ENCODE results near the gene PDCD11.

Gene PDCD11

GRCh38 chr10:103419101-103419500 lies 22.7 kb downstream of the PDCD11 start:
- DNase-seq, result no peak

- no peak for DNase-seq
Measured at GRCh38 chr10:103423748-103424147, 27.3 kb downstream of the PDCD11 start.

GRCh38 chr10:103427866-103428265 lies 31.4 kb downstream of the PDCD11 start:
- no peak for DNase-seq

- no peak for DNase-seq
Measured at GRCh38 chr10:103428989-103429643, 32.7 kb downstream of the PDCD11 start.

GRCh38 chr10:103429647-103430046 lies 33.2 kb downstream of the PDCD11 start:
- DNase-seq, result no peak

GRCh38 chr10:103431902-103432301 lies 35.5 kb downstream of the PDCD11 start:
- no peak for DNase-seq

GRCh38 chr10:103433858-103434257 lies 37.4 kb downstream of the PDCD11 start:
- no peak for DNase-seq

GRCh38 chr10:103439776-103440175 lies 43.4 kb downstream of the PDCD11 start:
- DNase-seq, result no peak

- DNase-seq, result no peak
Measured at GRCh38 chr10:103440416-103440815, 44.0 kb downstream of the PDCD11 start.

- no peak for DNase-seq
Measured at GRCh38 chr10:103441206-103441605, 44.8 kb downstream of the PDCD11 start.

- DNase-seq, result no peak
Measured at GRCh38 chr10:103441611-103442010, 45.2 kb downstream of the PDCD11 start.

GRCh38 chr10:103442031-103442461 lies 45.6 kb downstream of the PDCD11 start:
- no peak for DNase-seq

GRCh38 chr10:103443475-103444185 lies 47.2 kb downstream of the PDCD11 start:
- DNase-seq, result no peak

GRCh38 chr10:103444478-103444877 lies 48.1 kb downstream of the PDCD11 start:
- no peak for DNase-seq

- no peak for DNase-seq
Measured at GRCh38 chr10:103445366-103445765, 48.9 kb downstream of the PDCD11 start.

GRCh38 chr10:103445767-103446567 lies 49.5 kb downstream of the PDCD11 start:
- no peak for DNase-seq

GRCh38 chr10:103447187-103447586 lies 50.8 kb downstream of the PDCD11 start:
- DNase-seq, result no peak

- no peak for DNase-seq
Measured at GRCh38 chr10:103448746-103449145, 52.3 kb downstream of the PDCD11 start.

GRCh38 chr10:103449208-103450144 lies 53.0 kb downstream of the PDCD11 start:
- DNase-seq, result no peak

GRCh38 chr10:103450201-103450695 lies 53.8 kb downstream of the PDCD11 start:
- no peak for DNase-seq

- no peak for DNase-seq
Measured at GRCh38 chr10:103451091-103451813, 54.8 kb downstream of the PDCD11 start.

Data from NCI-H1092 treated with DMSO at 0.1 percent for 48 hours (cell line).